PC-3 (cell line): ENCODE results near the gene ESRP2. TPM values are rescaled to one million over a fixed set of nuclear protein-coding genes. Genes with fewer than 3 reads are reported as not detected.

Source experiments
- ATAC-seq: fragments of 200-7000 bp; cut with Tn5 transposase; 2 replicates; pipeline ENCODE4 v1.9.1; 2020; ENCODE audit warnings: mild to moderate bottlenecking, moderate library complexity
- BruUV-seq: library from RNA; stranded (reverse); fragments of 400-500 nt; replicated peaks from 2 replicates; lab custom pipeline; 2021; lab: Mats Ljungman, UMichigan
- CTCF ChIA-PET: fragments of 300-600 bp; sonication (Branson Sonifier 250); formaldehyde crosslinking; loops from one replicate; lab custom pipeline; 2022; ENCODE audit warnings: antibody characterized with exemption; lab: Charles Lee
- POLR2A ChIA-PET: fragments of 300-600 bp; sonication (Branson Sonifier 250); formaldehyde crosslinking; loops from one replicate; lab custom pipeline; 2022; ENCODE audit warnings: antibody characterized with exemption; ENCODE audit not compliant: unreplicated experiment; lab: Charles Lee
- DNase-seq: peaks from one replicate; pipeline ENCODE4 v3.0.0-alpha.2; 2015
- H2AFZ ChIP-seq: fragments of 300-600 bp; sonication (generic); 2 replicates; pipeline ENCODE4 v1.6.0; 2016; ENCODE audit warnings: antibody characterized with exemption, low read length
- H3F3A ChIP-seq: fragments of 300-600 bp; sonication (generic); one replicate; pipeline ENCODE4 v1.6.0; 2017; ENCODE audit warnings: antibody characterized with exemption, low read length, control low read depth, mild to moderate bottlenecking; ENCODE audit not compliant: unreplicated experiment
- H3K27ac ChIP-seq: fragments of 300-600 bp; sonication (generic); 2 replicates; pipeline ENCODE4 v1.5.1; 2016; ENCODE audit warnings: mild to moderate bottlenecking, low read length
- H3K27me3 ChIP-seq: fragments of 300-600 bp; sonication (generic); 2 replicates; pipeline ENCODE4 v1.6.1; 2016; ENCODE audit warnings: low read length, mixed read lengths
- H3K36me3 ChIP-seq: fragments of 300-600 bp; sonication (generic); 2 replicates; pipeline ENCODE4 v1.6.1; 2016; ENCODE audit warnings: low read depth, mixed run types, low read length, mixed read lengths
- H3K4me1 ChIP-seq: fragments of 300-600 bp; sonication (generic); 2 replicates; pipeline ENCODE4 v1.5.1; 2016; ENCODE audit warnings: low read length; ENCODE audit not compliant: insufficient read depth
- H3K4me2 ChIP-seq: fragments of 300-600 bp; sonication (generic); 2 replicates; pipeline ENCODE4 v1.6.0; 2016; ENCODE audit warnings: low read length
- H3K4me3 ChIP-seq: fragments of 300-600 bp; sonication (generic); 2 replicates; pipeline ENCODE4 v1.5.1; 2016; ENCODE audit warnings: mild to moderate bottlenecking, low read length, mixed read lengths
- H3K79me2 ChIP-seq: fragments of 300-600 bp; sonication (generic); 2 replicates; pipeline ENCODE4 v1.6.1; 2017; ENCODE audit warnings: low read length, mixed read lengths
- H3K9ac ChIP-seq: fragments of 300-600 bp; sonication (generic); 2 replicates; pipeline ENCODE4 v1.6.0; 2016; ENCODE audit warnings: mild to moderate bottlenecking, low read length
- H3K9me2 ChIP-seq: fragments of 300-600 bp; sonication (generic); replicated peaks from 2 replicates; pipeline ENCODE4 v1.6.1; 2016; ENCODE audit warnings: mixed run types, low read length, mixed read lengths
- H3K9me3 ChIP-seq: fragments of 300-600 bp; sonication (generic); 2 replicates; pipeline ENCODE4 v1.6.1; 2016; ENCODE audit warnings: low read length, mixed read lengths
- H4K20me1 ChIP-seq: fragments of 300-600 bp; sonication (generic); 2 replicates; pipeline ENCODE4 v1.6.1; 2016; ENCODE audit warnings: low read length, mixed read lengths
- EZH2 ChIP-seq: fragments of 300-600 bp; sonication (generic); IDR thresholded peaks from one replicate; pipeline ENCODE4 v1.6.1; 2017; ENCODE audit warnings: antibody characterized with exemption, mild to moderate bottlenecking, low read length; ENCODE audit not compliant: unreplicated experiment
- EZH2phosphoT487 ChIP-seq: fragments of 300-600 bp; sonication (generic); IDR thresholded peaks from 2 replicates; pipeline ENCODE4 v1.6.1; 2018; ENCODE audit warnings: mild to moderate bottlenecking, antibody characterized with exemption, low read length, borderline replicate concordance
- intact Hi-C: fragments of 100-400 bp; cut with micrococcal nuclease; formaldehyde crosslinking; loops from 2 replicates; pipeline ENCODE4 v1.9.0; 2023
- total RNA-seq: library from RNA; depleted of rRNA; stranded (reverse); fragments of >200 nt; gene quantifications from 2 replicates; pipeline ENCODE4 v1.2.3, GENCODE V29; 2014
- TF ChIP-seq, protein P1 (sequence below): fragments of 300-600 bp; sonication (generic); conservative IDR thresholded peaks from 2 replicates; pipeline ENCODE4 v1.5.1; 2017; ENCODE audit warnings: antibody characterized with exemption, low read depth, mild to moderate bottlenecking, low read length

ESRP2 gene
- total RNA-seq, 1 experiment from 2014 or later = 46.9 TPM

DNA sequence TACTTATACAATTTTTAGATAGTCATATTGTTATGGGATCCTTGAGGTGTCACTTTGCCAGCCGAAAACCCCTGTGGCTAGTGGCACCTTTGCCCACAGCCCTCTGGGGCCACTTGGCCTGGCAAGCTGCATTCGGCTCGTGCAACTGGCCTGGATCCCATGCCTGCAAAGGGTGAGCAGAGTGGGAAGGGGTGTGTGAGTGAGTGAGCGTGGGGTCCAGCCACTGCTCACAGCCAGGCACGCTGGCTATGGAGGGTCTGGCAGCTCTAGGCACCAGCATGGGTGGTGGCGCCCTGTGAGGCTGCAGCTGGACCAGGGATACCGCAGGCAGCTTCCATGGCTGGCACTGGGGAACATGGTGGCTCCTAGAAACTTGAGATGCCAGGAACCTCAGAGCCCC, 49.0 kb downstream of the ESRP2 start:
- Histone ChIP-seq H3K36me3 (no peaks in the 10 kb centered on the region; the same call in 1 of the 2 replicates), H3K27ac (no peak overlapping the region), H3K4me3 (no peak overlapping the region), H3K9me3 (no peaks in the 10 kb centered on the region), H3K4me2 (no peak overlapping the region), H4K20me1 (no peaks in the 10 kb centered on the region), H3K79me2 (no peaks in the 10 kb centered on the region), H3F3A (no peaks in the 10 kb centered on the region), H3K4me1 (no peaks in the 10 kb centered on the region), H3K27me3 (no peaks in the 10 kb centered on the region), H3K9me2 (no peaks in the 10 kb centered on the region), H2AFZ (no peak overlapping the region), H3K9ac (no peak overlapping the region)
- intact Hi-C loops = no loop called here
- TF ChIP-seq EZH2 (no peak), EZH2phosphoT487 (no peak)
- TF ChIP-seq, protein P1, sequence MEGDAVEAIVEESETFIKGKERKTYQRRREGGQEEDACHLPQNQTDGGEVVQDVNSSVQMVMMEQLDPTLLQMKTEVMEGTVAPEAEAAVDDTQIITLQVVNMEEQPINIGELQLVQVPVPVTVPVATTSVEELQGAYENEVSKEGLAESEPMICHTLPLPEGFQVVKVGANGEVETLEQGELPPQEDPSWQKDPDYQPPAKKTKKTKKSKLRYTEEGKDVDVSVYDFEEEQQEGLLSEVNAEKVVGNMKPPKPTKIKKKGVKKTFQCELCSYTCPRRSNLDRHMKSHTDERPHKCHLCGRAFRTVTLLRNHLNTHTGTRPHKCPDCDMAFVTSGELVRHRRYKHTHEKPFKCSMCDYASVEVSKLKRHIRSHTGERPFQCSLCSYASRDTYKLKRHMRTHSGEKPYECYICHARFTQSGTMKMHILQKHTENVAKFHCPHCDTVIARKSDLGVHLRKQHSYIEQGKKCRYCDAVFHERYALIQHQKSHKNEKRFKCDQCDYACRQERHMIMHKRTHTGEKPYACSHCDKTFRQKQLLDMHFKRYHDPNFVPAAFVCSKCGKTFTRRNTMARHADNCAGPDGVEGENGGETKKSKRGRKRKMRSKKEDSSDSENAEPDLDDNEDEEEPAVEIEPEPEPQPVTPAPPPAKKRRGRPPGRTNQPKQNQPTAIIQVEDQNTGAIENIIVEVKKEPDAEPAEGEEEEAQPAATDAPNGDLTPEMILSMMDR = no peak
- DNase-seq (no peak), ATAC-seq (no peak)
- no TSS peak for BruUV-seq
- ChIA-PET CTCF (no interaction called here), POLR2A (no interaction called here)

DNA sequence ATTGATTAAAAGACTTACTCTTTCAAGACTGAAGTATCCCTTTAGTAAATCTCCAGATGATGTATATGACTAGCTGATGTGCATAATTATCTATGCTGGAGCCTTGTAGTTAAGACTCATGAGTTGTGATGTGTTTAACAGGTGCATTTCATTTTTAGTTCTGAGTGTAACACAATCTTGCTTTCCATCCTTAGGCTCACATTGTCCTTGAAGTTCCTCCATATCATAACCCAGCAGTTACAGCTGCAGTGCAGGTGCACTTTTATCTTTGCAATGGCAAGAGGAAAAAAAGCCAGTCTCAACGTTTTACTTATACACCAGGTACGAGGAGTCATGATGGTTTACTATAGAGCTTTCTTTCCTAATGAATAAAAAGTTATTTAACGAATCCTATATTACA, 52.9 kb downstream of the ESRP2 start:
- H3K4me1 ChIP-seq = no peaks in the 10 kb centered on the region
- ATAC-seq (no peak), DNase-seq (no peak)
- H4K20me1 ChIP-seq = no peaks in the 10 kb centered on the region
- POLR2A ChIA-PET = interaction anchor here (0.7 kb wide), 1 partner anchor 16 kb away, joined by 5 read pairs; no protein-coding TSS in a partner anchor
- H3K4me2 ChIP-seq = no peak overlapping the region
- H3K27me3 ChIP-seq = no peaks in the 10 kb centered on the region
- intact Hi-C loops = no loop called here
- CTCF ChIA-PET = no interaction called here
- no peak overlapping the region for H3K9ac ChIP-seq
- H3K79me2 ChIP-seq = no peaks in the 10 kb centered on the region
- BruUV-seq = no TSS peak
- H3K27ac ChIP-seq = no peak overlapping the region
- H3F3A ChIP-seq = no peaks in the 10 kb centered on the region
- TF ChIP-seq EZH2 (no peak), EZH2phosphoT487 (no peak)
- TF ChIP-seq, protein P1 = no peak
- H3K36me3 ChIP-seq = no peaks in the 10 kb centered on the region
- H3K9me2 ChIP-seq = no peaks in the 10 kb centered on the region
- no peaks in the 10 kb centered on the region for H3K9me3 ChIP-seq
- H3K4me3 ChIP-seq = no peak overlapping the region
- H2AFZ ChIP-seq = no peak overlapping the region

DNA sequence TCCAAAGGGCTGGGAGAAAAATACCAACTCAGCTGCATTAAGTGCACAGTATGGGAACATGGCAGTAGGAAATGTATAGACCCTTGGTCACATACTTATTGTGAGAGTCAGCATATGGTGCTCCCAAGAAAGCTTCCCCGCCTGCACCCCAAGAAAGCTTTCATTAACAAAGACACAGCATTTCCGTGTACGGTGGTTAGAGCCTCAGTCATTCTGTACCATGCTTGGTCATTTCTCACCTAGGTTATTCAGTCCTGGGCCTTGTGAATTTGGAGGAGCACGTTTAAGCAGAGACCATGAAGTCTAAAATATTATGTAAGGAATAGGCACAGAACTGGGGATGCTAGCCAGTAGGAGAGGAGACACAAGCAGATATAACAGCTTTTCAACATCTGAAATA, 56.1 kb downstream of the ESRP2 start:
- H3K4me1 ChIP-seq = no peaks in the 10 kb centered on the region
- H3K27me3 ChIP-seq = no peaks in the 10 kb centered on the region
- TF ChIP-seq, protein P1 = no peak
- TF ChIP-seq EZH2 = no peak
- TF ChIP-seq EZH2phosphoT487 = no peak
- H3K9me3 ChIP-seq = no peaks in the 10 kb centered on the region
- DNase-seq (no peak), ATAC-seq (no peak)
- no peaks in the 10 kb centered on the region for H3K9me2 ChIP-seq
- no peaks in the 10 kb centered on the region for H4K20me1 ChIP-seq
- H3K79me2 ChIP-seq = no peaks in the 10 kb centered on the region
- no peaks in the 10 kb centered on the region for H3K36me3 ChIP-seq
- intact Hi-C loops = no loop called here
- H2AFZ ChIP-seq = no peak overlapping the region
- no peaks in the 10 kb centered on the region for H3F3A ChIP-seq
- no TSS peak for BruUV-seq
- no peak overlapping the region for H3K4me2 ChIP-seq
- ChIA-PET CTCF (no interaction called here), POLR2A (no interaction called here)
- H3K4me3 ChIP-seq = no peak overlapping the region
- H3K27ac ChIP-seq = no peak overlapping the region
- H3K9ac ChIP-seq = no peak overlapping the region
